ENCODE results near the gene INO80.
"Not testable (repeated sequence)": the region's sequence is repeated elsewhere in the genome, so short reads cannot be mapped to it uniquely, and the experiment has no call there.

GRCh38 chr15:41078879-41079278 is 37.2 kb downstream of the INO80 start:
- TF ChIP-seq CTCF, POLR2AphosphoS5 (IDR thresholded peaks at IDR 0.05): not testable (repeated sequence)

Data from prostate gland (tissue), 2 donors.